GM18526 (cell line): ENCODE results near the gene MCUR1.

Experiments used
- POLR2A ChIP-seq: IDR thresholded peaks from 3 replicates; pipeline ENCODE4 v1.6.1; 2011; ENCODE audit not compliant: insufficient read length; ENCODE audit errors: extremely low read depth

The MCUR1 gene

DNA sequence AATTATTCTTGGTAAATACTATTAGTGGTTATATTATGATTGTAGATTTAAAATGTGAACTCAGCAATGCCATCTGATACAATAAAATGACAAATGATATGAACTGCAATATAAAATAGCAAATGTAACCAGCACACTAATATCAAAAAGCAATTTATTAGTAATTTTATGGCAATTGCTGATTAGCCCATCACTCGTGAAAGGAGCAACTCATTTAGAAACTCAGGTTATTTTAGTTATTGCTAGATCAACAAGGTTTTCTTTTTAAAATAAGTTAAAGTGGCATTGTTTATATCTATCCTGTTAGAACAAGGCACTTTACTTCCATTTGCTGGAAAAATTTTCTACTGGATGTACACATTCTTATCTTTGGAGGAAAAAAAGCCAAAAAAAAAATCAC is 18.4 kb upstream of the MCUR1 start:
- TF ChIP-seq POLR2A: no peak

- no peak for TF ChIP-seq POLR2A
Measured at GRCh38 chr6:13831615-13832014, 17.3 kb upstream of the MCUR1 start.

DNA sequence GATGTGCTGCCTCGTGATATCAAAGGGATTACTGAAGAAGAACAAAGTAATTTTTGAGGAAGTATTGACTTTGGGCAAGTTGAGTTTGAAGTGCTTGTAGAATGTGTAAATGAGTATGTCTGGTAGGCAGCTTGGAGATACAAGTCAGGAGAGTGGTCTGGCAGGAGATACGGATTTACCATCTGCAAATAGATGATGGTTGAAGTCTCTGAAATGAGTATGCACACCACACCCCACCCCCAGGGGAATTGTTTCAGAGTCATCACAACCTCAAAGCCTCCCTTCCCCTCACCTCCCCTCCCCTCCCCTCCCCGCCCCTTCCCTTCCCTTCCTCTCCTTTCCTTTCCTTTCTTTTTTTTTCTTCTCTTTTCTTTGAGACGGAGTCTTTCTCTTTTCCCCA is 16.4 kb upstream of the MCUR1 start:
- no peak for TF ChIP-seq POLR2A

GRCh38 chr6:13827032-13827431 is 12.7 kb upstream of the MCUR1 start:
- no peak for TF ChIP-seq POLR2A

- no peak for TF ChIP-seq POLR2A
Measured at GRCh38 chr6:13825871-13826270, 11.5 kb upstream of the MCUR1 start.

DNA sequence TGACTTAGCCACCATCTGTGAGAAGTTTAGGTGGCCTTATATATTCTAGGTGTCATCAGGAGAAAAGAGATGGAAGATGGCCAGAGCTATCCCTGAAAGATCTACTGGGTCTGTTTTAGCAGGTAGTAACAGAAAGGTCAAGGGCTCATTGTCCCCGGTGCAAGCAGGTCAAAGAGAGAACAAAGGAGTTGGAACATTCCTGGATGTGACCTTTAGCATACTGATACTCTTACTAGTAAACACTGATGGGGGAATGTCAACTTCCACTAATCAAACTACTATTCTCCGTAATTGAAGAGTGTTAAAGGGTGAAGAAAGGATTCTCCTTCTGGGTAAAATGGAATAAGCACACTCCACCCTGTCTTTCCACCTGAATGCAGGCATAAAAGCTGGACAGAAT is 4.0 kb upstream of the MCUR1 start:
- TF ChIP-seq POLR2A: no peak

GRCh38 chr6:13814938-13815575 is 700 bp upstream of the MCUR1 start:
- no peak for TF ChIP-seq POLR2A

GRCh38 chr6:13813621-13814175 is 659 bp downstream of the MCUR1 start:
- no peak for TF ChIP-seq POLR2A

- no peak for TF ChIP-seq POLR2A
Measured at GRCh38 chr6:13813026-13813425, 1.3 kb downstream of the MCUR1 start.

DNA sequence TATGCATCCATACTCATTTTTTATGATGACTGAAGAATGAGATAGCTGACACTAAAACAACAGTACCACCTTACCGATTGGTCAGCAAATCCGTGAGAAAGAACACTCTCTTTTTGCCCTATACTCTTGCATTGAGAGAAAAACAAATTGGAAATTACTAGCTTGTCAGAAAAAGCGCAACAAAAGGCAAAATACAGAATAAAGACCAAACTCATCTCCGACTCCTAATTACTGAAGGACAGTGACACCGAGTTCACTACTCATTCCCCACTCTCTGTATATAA is 2.1 kb downstream of the MCUR1 start:
- TF ChIP-seq POLR2A: no peak

DNA sequence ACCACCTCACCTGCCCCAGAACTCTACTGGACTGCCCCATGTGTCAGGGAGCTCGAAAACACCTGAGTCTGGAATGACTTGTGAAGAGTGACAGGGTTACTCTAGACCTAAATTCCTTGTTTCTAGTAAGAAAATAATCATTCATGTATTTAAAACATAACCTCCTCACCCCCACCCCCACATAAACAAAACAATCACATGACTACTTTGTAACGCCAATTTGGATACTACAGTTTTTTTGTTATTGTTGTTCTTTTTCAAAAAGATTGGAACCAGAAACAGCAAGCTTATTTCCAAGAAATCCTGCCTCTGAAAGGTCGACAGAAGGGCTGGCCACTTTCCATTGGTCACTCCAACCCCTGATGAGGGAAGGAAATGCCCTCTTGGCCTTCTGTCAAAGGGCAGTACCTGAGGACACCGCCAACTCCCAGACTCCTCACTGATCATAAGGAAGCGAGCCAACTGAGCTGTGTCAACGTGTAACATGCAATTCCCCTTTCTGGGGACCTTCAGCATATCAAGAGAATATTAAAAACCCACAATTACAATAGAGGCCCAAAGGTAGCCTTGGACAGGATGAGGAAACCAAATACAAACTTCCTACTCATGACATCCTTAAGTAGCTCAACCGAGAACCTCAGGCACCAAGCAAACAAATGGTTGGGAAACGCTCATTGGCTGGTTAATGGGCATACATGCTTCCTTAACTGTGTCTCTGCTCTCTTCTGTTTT is 2.6 kb downstream of the MCUR1 start:
- no peak for TF ChIP-seq POLR2A

GRCh38 chr6:13810688-13811446 is 3.5 kb downstream of the MCUR1 start:
- no peak for TF ChIP-seq POLR2A

GRCh38 chr6:13808801-13809200 is 5.6 kb downstream of the MCUR1 start:
- TF ChIP-seq POLR2A: no peak

GRCh38 chr6:13807696-13808095 is 6.7 kb downstream of the MCUR1 start:
- no peak for TF ChIP-seq POLR2A

DNA sequence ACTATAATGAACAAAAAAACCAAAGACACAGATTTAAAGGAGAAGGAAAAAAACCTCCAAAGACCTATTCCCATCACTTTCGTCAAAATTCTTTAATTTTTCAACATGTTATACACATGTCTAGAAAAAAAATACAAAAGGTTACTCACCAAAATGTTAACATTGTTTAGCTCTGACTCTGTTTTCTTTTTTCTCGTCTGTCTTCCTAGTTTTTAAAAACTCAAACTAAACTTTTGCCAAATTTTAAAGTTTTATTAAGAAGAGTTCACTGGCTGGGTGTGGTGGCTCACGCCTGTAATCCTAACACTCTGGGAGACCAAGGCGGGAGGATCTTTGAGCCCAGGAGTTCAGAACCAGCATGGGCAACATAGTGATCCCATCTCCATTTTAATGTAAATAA is 10.8 kb downstream of the MCUR1 start:
- no peak for TF ChIP-seq POLR2A

DNA sequence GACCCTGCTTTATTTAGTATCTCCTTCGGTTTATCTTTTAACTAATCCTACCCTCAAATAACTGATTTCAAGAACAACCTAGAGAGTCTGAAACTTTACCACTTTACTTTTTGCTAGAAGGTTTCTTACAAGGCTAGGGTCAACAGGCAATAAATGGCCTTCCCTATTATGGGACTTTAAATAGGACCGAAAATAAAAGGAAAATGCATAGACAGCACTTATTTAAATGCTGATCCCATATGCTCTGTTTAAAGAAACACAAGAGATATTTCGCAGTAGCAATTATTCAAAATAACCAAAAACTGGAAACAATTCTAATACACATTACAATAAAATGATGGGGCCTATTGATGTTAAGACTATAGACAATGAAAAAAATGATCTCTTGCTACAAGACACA is 13.7 kb downstream of the MCUR1 start:
- TF ChIP-seq POLR2A: no peak
